Stimulated activated CD8-positive, alpha-beta memory T cell treated with anti-CD3 and anti-CD28 coated beads, Interleukin-12 subunit alpha, Interleukin-12 subunit beta, amount 100 ng/mL, for 24 hours (primary cell): Measurements from ENCODE around the gene APH1B.
"Not testable (repeated sequence)": the region's sequence is repeated elsewhere in the genome, so short reads cannot be mapped to it uniquely, and the experiment has no call there.

Experiments
- DNase-seq: peaks from one replicate; pipeline ENCODE4 v3.0.0-alpha.2; 2020; ENCODE audit errors: extremely low read depth

The APH1B gene

DNA sequence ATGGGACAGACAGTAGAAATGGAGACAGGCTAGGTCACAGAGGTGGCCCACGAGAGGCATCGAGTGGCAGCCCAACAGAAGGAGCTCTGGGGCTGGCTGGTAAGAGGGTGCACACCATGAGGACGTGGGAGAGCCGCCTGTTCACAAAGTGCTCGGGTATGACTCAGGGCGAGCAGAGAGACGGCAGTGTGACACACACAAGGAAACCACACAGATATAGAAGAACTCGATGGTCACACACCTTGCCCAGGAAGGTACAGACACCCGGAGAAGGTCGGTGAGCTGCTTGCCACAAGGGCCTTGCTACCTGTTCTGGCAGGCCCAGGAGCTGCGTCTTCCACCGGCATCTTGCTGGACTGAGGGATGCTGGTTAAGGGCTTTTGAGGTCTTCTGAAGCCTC is 54.1 kb downstream of the APH1B start:
- DNase-seq, result no peak

DNA sequence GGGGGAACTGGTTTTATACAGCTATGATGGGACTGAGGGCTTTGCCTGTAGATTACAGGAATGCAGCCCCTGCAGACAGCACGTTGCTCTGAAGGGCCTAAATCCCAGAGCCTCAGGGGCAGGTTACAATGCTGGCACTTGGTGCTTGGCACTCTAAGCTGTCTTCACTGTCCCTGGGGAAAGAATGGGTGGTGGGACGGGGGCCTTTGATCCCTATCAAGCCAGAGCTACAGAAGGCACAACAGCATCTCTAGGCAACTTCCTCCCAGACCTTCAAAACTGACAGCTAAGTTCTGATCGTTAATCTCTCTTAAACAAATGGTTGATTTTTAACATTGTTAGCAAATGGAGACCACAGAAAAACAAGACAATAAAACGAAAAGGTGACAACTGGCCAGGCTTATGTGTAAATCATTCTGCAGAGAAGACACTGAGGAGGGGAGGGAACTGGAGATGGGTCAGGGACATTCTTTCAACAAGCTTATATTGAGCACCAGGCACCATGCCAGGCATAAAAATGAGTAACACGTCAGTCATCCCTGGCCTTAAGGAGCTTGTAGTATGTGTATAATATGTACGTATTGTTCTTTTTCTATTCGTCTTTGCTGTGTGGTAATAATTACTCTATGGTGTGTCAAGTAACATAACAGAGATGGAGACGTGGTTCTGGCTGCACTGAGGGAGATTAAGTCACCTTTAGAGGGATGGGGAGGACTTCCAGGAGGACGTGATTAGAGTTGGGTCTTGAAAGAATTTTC is 55.1 kb downstream of the APH1B start:
- no peak for DNase-seq

DNA sequence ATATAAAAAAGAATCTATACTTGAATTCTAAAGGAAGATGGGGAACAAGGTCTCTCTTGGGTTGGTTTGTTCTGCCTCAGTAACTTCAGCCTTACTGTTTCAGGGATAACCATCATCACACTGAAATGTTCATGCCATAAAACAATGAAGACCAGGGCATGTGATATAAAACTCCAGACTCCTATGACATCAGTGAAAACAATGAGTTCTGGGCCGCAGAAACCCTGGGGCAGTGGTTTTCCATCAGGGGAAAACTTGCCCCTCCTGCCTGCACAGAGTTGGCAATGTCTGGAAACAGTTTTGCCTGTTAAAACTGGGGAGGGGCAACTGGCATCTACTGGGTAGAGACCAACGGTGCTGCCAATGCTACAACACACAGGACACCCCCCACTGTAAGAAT is 57.4 kb downstream of the APH1B start:
- DNase-seq, result no peak

DNA sequence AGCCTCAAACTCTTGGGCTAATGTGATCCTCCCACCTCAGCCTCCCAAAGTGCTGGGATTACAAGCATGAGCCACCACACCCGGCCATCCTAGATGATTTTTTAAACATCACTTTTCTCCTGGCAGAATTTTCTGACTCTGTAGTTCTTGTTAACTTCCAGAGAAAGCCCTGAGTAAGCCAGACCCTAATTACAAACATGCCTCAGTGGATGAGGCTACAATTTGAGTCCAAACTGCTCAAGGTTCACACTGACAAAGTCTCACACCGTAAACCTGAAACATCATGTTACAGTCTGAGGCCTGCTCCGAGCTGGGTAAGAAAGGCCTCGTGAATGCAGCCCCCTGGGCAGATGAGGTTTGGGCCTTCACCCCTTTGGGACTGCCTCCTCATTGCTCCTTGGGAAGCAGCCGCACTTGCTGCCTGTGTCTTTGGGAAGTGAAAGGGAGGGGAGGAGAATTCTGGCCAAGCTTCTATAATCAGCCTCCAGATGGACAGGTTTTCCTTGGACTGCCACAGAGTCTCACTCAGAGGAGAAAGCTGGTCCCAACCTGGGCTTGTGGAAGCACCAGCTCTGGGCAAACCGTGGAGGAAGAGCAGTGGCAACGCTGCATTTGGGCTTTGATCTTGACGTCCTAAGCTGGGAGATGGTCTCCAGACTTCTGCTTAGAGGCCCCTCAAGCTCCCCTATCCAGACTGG is 58.3 kb downstream of the APH1B start:
- no peak for DNase-seq

DNA sequence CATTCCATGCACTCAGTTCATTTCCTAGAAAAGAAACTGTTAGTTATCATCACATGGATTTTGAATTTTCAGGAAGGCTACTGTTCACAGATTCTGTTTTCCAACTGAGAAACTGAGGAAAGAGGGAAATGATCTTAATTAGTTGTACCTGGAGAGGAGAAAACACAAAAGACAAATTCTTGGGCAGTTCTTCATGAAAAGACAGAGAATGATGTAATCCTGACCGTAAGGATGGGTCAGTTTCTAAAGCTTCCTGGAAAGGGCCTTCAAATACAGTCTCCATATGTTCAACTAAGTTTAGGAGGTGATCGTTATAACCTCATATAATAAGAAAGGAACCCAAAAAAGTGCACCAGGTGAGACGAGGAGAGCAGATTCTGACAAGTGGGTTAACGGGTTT is 59.6 kb downstream of the APH1B start:
- DNase-seq, result no peak

DNA sequence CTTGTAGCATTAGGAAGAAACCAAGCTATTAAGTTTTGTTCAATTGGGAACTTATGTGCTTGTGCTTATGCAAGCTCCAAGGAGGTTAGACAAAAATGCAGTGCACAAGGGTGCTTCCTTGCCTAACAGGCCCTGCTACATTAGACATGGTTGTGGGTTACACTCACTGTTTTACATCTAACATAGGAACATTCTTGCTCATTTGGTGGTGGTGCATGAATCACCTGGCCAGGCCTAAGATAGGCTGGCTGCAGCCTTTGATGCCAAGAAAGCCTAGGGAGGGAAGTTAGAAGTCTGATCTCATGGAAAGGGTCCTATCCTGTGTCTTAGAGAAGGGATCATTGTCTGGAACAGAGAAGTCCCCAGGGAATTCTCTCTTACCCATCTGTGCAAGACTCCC is 60.8 kb downstream of the APH1B start:
- no peak for DNase-seq

DNA sequence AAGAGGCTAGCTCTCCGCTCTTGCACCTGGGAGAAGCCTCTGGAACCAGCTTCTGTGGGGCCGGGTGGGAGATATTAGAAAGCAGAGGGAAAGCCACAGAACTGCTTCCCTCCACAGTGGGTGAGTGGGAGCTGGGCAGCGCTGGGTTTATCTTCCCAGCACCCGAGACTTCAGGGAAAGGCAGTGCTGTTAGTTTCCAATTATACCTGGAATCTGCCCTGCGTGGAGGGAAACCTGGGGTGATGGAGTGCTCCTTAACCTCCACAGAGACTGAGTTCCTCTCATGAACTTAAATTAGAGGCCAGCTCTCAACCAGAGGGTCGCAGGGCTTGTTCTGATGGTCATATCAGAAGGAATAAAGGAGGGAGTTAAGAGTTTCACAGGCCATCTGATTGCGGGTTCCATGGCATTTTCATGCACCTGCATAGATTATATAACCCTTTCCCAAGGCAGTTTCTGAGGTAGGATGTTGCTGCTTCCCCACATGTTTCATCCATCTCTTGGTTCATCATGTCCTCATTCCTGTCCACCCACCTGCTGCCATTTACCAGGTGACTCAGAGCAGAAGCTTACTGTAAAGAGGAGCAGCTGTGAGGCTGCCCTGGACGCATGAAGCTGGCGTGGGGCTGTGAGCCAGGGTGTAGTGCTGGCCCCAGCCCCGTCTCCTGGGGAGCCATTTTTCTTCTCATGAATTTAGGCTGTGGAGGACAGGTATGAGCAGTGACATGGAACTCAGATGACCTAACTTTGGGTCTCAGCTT is 61.8 kb downstream of the APH1B start:
- DNase-seq, result no peak

DNA sequence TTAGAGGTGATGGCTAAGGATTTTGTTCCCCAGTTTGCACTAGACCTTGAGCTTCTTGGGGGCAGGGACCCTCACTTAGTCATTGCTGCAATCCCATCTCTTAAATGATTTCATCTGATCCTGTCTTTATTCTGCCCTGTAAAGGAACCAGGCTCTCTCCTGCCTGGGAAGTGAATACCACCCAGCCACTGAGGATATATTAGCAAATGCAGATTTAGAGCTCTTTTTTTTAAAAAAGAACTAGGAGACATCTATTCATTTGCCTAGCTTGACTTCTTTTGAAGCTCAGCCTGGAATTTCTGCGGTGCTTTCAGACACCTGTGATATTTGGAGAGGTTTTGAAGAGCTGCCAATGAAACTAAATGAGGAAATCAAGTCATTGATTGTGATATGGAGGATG is 62.4 kb downstream of the APH1B start:
- no peak for DNase-seq

DNA sequence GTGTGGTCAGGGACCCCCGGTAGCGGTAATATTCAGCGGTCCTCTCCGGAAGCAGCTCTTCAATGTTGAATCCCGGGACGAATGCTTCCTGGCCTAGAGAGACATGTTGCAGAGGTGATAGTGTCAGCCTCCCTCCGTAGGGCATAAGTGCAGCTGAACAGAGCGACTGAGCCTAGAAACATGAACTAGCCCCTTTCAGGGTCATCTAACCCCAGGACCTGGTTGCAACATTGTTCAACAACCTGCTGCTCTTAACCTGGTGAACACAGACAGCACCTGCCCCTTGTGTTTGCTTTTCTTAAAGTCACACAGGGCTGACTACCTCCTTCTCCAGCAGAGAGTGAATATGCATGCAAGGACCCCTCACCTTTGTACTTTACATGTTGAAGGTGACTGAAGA is 62.9 kb downstream of the APH1B start:
- DNase-seq, result no peak

DNA sequence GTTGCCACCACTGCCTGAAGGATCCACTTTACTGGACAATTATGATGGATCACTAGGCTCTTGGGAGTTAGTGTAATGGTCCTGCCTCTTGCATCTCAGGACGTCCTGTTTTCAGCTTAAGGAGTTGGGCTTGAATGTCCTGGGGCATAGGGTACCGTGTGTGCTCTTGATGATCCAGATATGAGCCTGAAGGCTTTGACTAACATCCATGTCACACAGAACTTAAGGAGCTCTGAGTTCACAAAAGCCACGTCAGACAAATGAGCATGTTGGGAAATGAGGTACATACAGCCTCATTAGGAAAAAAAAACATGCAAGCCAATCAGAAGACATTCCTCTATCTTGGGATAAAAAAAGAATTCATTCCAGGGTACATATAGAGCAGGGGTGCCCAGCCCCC is 63.5 kb downstream of the APH1B start:
- no peak for DNase-seq

DNA sequence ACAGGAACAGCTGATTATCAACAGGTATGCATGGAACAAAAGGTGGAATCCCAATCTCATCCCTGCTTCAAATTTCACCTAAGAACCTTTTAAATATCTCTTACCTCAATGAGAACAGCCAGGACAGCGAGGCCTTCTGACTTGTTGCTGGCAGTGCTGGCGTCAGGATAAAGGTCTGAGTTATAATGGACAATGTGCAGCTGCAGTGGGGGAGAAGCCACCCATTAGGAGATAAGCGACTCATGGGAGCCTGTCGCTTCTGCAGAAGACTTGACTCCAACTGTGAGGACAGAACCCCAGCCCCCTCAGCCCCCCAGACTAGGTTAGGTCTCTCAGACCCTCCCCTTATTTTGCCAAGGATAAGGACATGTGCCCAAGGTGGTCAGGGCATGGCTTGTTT is 64.5 kb downstream of the APH1B start:
- no peak for DNase-seq

DNA sequence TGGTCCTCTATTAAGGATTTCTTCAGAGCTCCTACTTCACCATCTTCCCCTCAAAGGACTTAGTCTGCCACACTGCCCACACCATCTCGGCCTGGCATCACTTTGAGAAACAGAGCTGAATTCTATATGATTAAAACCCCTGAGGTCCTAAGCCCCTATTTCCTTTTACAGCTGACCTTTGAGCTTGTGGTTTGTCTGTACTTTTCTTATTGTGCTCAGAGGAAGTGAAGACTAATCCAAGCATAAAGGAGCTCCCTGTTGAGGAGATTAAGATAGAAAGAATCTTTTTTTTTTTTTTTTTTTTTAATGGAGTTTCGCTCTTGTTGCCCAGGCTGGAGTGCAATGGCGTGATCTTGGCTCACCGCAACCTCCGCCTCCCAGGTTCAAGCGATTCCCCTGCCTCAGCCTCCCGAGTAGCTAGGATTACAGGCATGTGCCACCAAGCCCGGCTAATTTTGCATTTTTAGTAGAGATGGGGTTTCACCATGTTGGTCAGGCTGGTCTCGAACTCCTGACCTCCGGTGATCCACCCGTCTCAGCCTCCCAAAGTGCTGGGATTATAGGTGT is 65.7 kb downstream of the APH1B start:
- not testable (repeated sequence) for DNase-seq

DNA sequence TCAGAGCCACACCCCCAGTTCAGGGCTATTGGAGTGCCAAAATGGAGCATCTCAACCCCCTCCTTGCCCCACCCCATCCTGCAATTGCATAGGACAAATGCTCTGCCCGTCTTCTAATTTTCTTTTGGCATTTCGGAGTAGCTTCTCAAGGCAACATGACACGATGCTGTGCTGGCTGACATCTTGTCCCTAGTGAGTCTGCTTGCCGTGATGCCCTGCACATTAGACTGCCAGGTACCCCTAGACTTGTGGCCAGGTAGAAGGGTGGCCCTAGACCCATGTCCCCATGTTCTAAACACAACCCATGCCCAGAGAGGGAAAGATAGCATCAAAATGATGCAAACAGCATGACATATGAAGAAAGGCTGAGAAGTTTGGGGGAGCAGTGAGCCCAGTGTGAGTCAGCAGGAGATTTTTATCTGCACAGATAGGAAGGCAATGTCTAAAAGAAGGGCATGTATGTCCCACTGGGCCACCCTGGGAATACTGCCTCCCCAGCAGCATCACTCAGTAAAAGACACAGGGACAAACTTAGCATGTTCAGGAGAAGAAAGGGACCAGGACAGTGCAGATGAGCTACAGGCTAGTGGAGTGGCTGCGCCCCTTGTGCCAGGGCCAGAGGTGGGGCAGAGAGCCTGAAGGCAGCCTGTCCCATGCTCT is 67.5 kb downstream of the APH1B start:
- no peak for DNase-seq

DNA sequence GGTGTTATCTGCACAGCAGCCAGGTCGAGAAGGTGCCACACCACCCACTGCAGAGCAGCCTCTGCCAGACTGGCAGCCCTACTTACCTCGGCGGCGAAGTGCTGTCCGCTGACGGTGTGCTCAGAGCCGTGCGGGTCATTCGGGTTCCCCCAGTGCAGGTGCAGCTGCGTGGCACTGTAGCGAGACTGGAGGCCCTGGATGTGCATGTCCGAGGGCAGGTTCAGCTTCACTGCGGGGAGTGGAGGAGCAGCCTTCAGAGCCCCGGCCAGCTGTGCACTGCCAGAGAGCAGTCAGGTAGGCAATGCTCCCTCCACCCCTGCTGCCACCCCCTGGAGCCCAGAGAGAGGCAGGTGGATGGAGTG is 68.0 kb downstream of the APH1B start:
- no peak for DNase-seq

DNA sequence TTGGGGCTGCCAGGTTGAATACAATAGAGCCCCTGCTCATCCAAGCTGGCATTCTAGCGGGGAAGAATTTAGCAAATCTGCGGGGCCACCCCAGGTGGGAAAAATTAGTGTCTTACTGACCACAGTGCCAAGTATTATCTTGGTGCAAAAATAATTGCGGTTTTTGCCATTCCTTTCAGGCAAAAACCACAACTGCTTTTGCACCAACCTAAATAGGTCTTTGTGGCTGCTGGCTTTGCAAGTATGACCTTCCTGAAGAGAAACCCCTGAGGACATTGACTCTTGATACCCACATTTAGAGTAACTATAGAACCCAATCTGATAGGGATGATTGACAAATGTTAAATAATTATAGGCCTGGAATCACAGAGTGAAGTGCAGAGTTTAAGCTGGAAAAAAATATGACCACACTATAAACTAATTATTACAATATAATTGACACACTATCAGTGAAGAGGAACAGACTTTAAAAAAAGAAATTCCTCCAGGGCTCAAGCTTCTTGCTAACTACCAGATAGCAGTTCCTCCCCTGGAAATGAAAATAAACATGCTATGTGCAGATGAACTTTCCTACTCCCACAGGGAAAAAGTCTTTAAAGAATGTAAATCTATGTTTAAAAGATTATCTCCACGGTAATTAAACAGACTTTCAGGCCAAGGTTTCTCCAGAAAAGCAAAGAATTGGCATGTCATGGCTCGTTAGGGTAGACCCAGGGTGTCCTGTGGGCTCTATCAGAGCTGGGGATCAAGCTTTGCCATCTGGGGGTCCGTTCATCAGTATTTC is 69.9 kb downstream of the APH1B start:
- no peak for DNase-seq

DNA sequence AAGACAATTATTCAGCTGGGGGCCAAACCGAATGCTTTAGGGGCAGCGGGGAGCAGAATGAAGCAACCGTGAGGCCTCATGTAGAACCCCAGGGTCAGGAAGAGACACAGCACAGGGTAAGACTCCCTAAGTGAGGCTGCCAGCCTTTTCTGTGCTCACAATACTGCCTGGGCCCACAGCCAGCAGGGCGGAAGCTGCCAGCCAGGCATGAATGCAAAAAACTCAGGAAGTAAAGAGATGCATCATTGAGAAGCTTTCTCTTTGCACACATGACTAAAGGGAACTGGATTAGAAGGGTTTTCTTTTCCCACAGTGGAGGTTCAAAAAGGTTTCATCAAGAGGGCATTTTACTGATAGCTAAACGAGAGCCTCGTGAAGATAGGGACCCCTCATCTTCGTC is 71.0 kb downstream of the APH1B start:
- no peak for DNase-seq

DNA sequence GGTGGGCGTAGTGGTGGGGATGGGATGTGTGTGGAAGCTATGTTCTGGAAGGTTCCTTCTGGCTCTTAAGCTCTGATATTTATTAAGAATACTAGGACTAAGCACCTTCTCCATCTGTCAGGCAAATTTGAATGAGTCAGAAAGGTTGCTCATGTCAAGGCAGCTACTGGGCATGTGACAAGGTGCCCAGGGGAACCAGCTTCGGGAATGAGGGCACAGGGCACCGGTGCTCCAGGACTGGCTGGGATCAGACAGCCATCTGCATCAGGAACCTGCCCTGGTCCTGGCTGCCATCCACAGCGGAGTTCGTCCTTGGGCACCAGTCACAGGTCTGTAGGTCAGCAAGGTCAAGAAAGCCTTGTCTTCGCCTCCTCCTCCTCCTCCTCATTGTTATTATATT is 71.8 kb downstream of the APH1B start:
- DNase-seq, result no peak

DNA sequence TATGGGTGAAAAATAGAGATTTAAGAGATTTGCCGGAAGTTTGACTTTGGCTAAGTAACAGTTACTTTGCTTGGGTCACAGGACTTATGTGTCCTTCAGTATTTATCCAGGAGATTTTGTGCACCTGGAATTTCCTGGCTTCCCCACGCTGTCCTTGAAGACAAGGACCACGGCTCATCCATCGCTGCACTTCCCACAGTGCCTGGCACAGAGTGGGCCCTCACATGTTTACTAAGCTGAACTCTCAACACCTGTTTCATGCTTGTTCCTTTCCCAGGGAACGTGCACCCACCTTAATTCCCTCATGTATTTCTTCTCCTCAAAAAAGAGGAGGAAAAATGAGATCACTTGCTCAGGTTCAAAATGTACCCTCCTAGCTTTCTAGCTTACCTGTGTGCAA is 72.2 kb downstream of the APH1B start:
- no peak for DNase-seq

DNA sequence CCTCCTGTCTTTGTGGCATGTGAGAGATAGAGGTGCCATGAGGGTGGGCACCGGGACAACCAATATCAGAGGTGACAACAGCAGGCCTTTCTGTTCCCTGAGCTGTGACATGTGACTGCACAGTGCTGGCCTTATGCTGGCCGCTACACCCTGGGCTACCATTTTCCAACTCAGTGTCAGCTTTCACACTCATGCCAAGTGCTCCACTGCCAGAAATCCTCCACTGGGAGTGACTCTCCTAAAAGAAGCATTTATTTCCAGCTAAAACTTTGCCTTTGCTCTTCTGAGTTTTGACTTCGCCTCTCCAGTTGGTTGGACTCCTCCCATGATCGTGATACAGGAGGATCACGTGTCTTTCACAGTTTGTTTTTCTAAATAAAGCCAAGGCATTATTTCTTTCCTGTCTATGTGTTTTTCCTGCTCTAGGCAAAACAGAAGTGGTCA is 72.8 kb downstream of the APH1B start:
- no peak for DNase-seq

DNA sequence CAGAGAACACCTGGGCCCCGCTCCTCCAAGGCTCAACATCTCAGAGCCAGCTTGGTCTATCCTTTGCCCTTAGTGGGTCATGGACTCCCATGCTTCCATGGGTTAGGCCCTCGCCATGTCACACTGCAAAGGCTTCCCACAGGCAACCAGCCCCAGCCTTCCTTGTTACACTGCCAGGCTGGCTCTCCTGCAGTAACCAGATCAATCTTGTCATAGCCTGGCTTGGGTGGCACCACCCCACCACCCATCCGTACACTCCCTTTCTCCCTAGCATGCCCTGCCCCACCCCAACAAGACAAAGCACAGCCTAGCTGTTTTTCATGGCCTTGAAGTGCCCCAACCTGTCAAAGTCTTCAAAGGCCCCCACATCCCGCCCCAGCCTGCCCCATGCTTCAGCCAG is 73.8 kb downstream of the APH1B start:
- DNase-seq, result no peak

DNA sequence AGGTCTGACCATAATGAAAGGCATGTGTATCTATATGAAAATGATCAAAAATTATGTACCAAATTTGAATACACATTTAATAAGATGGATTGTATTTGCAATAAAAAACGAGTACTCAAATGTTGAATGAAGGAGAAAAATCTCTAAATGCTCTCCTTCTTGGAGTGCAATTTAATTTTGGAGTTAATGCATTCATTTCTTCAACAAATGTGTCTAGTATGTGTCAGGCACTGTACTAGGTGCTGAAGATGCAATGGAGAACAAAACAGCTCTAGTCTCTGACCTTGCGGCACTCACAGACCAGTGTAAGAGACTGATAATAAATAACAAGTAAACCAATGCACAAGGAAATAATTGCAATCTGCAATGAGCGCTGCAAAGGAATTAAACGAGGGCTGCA is 75.4 kb downstream of the APH1B start:
- no peak for DNase-seq
